Loucy (cell line): ENCODE measurements around the gene RABGAP1.

Experiments used
- EZH2phosphoT487 ChIP-seq: fragments of 200-600 bp; IDR thresholded peaks from 2 replicates; pipeline ENCODE4 v1.6.1; 2018; ENCODE audit warnings: antibody characterized with exemption, mild to moderate bottlenecking, moderate library complexity, borderline replicate concordance
- TF ChIP-seq, protein P1 (sequence below): fragments of 200-600 bp; sonication (generic); conservative IDR thresholded peaks from 2 replicates; pipeline ENCODE4 v1.5.1; 2014; ENCODE audit warnings: mild to moderate bottlenecking, antibody characterized with exemption, low read length

DNA sequence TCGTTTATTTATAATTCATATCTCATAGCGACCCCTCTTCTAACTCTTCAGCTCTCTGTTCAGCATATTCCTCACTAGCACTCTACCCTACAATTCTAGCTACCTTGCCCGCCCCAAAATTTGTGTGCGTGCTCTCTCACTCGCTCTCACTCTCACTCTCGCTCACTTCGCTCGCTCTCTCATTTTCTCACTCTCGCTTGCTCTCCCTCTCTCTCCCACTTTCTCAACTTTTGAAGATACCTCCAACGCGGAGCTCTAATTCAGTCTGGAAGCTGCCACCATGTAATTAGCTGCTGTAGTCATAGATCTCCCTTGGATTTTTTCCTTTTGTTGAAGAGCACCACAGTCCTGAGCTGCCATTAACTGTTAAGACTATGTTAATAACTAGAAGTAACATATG is 123.1 kb downstream of the RABGAP1 start:
- TF ChIP-seq, protein P1, sequence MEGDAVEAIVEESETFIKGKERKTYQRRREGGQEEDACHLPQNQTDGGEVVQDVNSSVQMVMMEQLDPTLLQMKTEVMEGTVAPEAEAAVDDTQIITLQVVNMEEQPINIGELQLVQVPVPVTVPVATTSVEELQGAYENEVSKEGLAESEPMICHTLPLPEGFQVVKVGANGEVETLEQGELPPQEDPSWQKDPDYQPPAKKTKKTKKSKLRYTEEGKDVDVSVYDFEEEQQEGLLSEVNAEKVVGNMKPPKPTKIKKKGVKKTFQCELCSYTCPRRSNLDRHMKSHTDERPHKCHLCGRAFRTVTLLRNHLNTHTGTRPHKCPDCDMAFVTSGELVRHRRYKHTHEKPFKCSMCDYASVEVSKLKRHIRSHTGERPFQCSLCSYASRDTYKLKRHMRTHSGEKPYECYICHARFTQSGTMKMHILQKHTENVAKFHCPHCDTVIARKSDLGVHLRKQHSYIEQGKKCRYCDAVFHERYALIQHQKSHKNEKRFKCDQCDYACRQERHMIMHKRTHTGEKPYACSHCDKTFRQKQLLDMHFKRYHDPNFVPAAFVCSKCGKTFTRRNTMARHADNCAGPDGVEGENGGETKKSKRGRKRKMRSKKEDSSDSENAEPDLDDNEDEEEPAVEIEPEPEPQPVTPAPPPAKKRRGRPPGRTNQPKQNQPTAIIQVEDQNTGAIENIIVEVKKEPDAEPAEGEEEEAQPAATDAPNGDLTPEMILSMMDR = no peak
- no peak for TF ChIP-seq EZH2phosphoT487
